HUES48 (cell line): ENCODE data around the gene CFAP45.

Experiments
- H3K27ac ChIP-seq: one replicate; pipeline ENCODE4 v1.7.0; 2013; ENCODE audit warnings: low read depth, low read length, inconsistent platforms
- H3K27me3 ChIP-seq: 2 replicates; pipeline ENCODE4 v1.6.1; 2013; ENCODE audit warnings: mild to moderate bottlenecking, low read length; ENCODE audit not compliant: control insufficient read depth, insufficient read depth
- H3K36me3 ChIP-seq: 2 replicates; pipeline ENCODE4 v1.6.1; 2013; ENCODE audit warnings: low read length; ENCODE audit not compliant: control insufficient read depth, insufficient read depth
- H3K4me1 ChIP-seq: 2 replicates; pipeline ENCODE4 v1.6.1; 2013; ENCODE audit warnings: mild to moderate bottlenecking, low read length; ENCODE audit not compliant: control insufficient read depth, insufficient read depth
- H3K4me3 ChIP-seq: 2 replicates; pipeline ENCODE4 v1.5.1; 2013; ENCODE audit warnings: mild to moderate bottlenecking, low read depth, low read length
- H3K9ac ChIP-seq: 2 replicates; pipeline ENCODE4 v1.6.1; 2013; ENCODE audit warnings: mild to moderate bottlenecking, low read depth, low read length, moderate library complexity
- H3K9me3 ChIP-seq: 2 replicates; pipeline ENCODE4 v1.6.1; 2013; ENCODE audit warnings: low read length; ENCODE audit not compliant: control insufficient read depth, insufficient read depth

The CFAP45 gene

GRCh38 chr1:159928491-159929050 is 28.6 kb upstream of the CFAP45 start:
- Histone ChIP-seq H3K4me1 (peaks cover 10% of the 10 kb centered on the region), H3K27me3 (peaks cover 16% of the 10 kb centered on the region), H3K36me3 (peaks cover 44% of the 10 kb centered on the region), H3K27ac (no peak overlapping the region), H3K9ac (no peak overlapping the region), H3K4me3 (no peak overlapping the region), H3K9me3 (no peaks in the 10 kb centered on the region)

GRCh38 chr1:159927849-159928431 is 28.0 kb upstream of the CFAP45 start:
- H3K36me3 ChIP-seq: peaks cover 42% of the 10 kb centered on the region
- H3K9me3 ChIP-seq: no peaks in the 10 kb centered on the region
- no peak overlapping the region for H3K27ac ChIP-seq
- no peak overlapping the region for H3K4me3 ChIP-seq
- H3K4me1 ChIP-seq: peaks cover 16% of the 10 kb centered on the region
- H3K9ac ChIP-seq: no peak overlapping the region
- peaks cover 18% of the 10 kb centered on the region for H3K27me3 ChIP-seq

DNA sequence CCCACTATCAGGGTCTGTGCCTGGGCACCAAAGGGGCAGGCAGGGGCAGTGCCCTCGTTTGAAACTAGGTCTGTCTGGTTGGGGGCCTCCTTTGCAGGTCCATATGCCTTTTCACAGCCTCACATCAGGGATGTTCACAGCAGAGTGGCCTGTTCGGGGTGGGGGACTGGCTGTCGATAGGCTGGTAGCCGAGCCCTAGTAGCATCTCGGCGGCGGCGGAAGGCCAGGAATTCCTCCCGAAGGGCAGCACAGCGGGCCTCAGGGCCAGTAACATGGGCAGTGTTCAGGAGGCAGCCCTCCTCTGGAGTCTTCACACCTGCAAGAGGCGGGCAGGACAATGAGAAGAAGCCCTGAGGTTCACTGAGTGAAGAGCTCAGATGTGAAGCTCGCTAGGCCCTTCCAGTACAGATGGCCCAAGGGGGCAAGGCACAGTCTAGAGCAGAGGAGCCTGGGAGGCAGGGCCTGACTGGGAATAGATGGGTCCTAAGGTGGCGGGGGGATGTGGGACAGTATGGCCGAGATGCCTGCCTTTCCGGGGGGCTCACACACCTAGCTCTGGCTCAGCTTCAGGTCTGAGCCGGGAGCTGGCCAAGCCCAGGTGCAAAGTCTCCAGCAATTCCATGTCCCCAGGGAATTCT is 27.4 kb upstream of the CFAP45 start:
- Histone ChIP-seq H3K9ac (no peak overlapping the region), H3K9me3 (no peaks in the 10 kb centered on the region), H3K4me3 (no peak overlapping the region), H3K27me3 (peaks cover 18% of the 10 kb centered on the region), H3K36me3 (peaks cover 42% of the 10 kb centered on the region), H3K27ac (no peak overlapping the region), H3K4me1 (peaks cover 20% of the 10 kb centered on the region)

GRCh38 chr1:159925719-159926078 is 25.7 kb upstream of the CFAP45 start:
- Histone ChIP-seq H3K27ac (peak overlapping the region; percentile 63), H3K9me3 (no peaks in the 10 kb centered on the region), H3K4me3 (peak overlapping the region; percentile 66), H3K27me3 (peaks cover 18% of the 10 kb centered on the region), H3K9ac (no peak overlapping the region), H3K4me1 (peaks cover 20% of the 10 kb centered on the region), H3K36me3 (peaks cover 29% of the 10 kb centered on the region)

DNA sequence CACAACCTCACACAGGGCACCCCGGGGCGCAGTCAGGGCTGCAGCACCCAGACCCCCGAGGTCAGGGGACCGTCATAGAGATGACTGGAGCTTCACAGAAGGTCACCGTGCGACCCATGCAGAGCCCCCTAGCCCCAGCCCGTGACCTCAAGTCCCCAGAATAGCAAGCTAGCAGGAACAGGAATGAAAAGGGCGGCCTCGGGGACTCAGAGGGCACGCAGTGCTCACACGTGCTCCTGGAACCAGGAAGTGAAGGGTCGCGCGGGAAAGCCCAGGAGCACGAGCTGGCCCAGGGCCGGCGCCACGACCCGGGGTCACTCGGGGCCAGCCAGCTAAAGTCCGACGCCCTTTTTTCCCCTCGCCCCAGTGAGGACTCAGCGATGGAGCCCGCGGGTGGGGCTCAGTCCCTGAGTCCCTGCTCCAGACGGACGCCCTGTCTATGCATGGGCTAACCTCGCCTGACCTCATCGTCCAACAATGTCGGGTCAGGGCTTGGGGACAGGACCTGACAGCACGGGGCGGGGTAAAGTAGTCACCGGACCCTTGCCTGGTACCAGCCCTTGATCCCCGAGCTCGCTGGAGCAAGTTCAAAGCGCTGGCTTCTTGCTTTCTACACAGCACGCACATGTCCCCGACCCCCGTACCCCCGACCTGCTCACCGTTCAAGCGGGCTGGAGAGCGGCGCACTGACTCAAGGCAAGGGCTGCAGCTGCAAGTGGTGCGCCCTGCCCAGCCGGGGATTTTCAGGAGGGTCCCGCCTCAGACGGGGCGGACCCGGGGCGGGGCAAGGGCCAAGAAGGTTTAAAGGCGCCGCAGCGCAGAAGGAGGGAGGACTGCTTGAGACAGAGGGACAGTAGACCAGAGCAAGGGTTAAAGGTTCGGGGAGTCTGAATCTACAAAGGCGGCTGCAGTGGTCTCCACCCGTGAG is 25.1 kb upstream of the CFAP45 start, which contains the start of gene TAGLN2:
TSS of gene TAGLN2 (minus strand) at position 717 of the 928 bp plus-strand sequence. CDS start 4,998 bp downstream, outside the sequence.
- Histone ChIP-seq H3K4me3 (peak within 1 kb of the TSS; percentile 66), H3K9ac (peak within 1 kb of the TSS; percentile 68), H3K9me3 (no peaks in the 10 kb centered on the region), H3K4me1 (peaks cover 20% of the 10 kb centered on the region), H3K36me3 (peaks cover 30% of the 10 kb centered on the region), H3K27ac (peak within 1 kb of the TSS; percentile 91), H3K27me3 (peaks cover 18% of the 10 kb centered on the region)

DNA sequence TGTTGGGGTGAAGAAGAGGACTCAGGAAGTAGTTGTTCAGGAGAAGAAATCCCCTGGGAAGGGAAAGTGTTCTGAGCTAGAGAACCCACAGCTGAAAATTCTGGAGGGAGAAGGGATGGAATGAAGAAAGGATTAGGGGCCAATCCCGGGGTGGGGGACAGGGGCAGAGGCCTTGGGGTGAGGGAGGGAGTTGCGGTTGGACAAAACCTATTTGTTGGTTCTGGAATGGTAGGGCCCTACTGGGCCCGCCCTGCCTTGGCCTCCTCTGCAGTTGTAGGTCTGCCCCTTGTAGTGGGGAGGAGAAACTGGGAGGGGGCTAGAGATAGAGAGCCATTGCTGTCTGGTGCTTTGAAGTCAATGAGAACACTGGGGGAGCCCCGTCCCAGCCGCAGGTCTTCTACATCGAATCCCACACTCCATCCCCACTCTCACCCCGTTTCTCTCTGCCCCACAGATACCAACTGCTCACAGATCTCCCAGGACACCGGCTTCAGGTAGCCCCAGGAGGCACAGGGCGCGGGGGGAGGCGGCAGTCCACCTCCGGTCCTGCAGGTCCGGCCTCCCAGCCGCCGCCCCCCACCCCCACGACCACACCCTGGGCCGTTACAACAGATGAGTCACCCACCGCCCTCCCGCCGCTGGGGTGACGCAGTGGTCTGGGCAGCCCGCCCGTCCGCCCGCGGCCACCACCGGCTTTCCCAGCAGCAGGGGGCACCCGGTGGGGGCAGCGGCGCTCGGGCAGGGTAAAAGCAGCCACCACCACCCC is 24.2 kb upstream of the CFAP45 start:
- Histone ChIP-seq H3K4me3 (peak overlapping the region; percentile 66), H3K4me1 (peaks cover 20% of the 10 kb centered on the region), H3K27ac (peak overlapping the region; percentile 91), H3K27me3 (peaks cover 18% of the 10 kb centered on the region), H3K9ac (peak overlapping the region; percentile 68), H3K36me3 (peaks cover 38% of the 10 kb centered on the region), H3K9me3 (no peaks in the 10 kb centered on the region)

DNA sequence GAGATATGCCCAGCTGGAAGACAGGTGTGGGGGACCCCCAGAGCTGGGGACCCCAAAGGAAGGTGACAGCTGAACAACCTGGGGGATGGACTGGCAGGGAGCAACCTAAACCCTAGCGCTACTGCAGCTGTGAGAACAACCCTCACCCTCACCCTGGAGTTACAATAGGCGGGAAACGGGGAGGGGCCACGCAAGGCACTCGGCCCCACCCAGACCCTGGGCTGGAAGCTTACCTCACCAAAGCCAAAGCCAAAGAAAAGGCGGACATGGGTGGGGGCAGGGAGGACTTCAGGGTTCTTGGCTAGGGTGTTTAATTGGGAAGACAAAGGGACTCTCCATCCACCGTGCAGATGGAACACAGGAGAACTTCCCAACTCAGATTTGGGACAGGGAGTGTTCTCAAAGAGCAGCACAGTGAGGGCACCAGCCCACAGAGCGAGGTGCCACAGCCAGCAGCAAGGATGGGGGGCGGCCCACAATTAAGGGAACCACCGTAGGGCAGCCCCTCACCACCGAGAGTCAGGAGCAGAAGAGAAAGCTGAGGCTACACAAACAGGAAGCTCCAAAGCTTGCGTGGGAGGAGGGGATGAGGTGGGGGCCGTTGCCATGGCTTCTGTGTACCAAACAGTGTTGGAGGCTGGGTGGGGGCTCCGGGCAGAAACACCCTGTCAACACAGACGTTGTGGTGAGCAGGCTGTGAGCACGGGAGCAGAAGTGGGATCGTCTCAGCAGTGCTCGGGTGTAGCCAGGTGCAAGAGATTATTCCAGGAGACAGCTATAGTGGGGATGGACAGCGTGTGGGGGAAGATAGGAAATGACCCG is 23.4 kb upstream of the CFAP45 start:
- Histone ChIP-seq H3K9ac (peak overlapping the region; percentile 52; the same call in 1 of the 2 replicates), H3K27ac (peak overlapping the region; percentile 91), H3K9me3 (no peaks in the 10 kb centered on the region), H3K36me3 (peaks cover 40% of the 10 kb centered on the region), H3K4me3 (peak overlapping the region; percentile 66), H3K27me3 (peaks cover 18% of the 10 kb centered on the region), H3K4me1 (peaks cover 20% of the 10 kb centered on the region)

DNA sequence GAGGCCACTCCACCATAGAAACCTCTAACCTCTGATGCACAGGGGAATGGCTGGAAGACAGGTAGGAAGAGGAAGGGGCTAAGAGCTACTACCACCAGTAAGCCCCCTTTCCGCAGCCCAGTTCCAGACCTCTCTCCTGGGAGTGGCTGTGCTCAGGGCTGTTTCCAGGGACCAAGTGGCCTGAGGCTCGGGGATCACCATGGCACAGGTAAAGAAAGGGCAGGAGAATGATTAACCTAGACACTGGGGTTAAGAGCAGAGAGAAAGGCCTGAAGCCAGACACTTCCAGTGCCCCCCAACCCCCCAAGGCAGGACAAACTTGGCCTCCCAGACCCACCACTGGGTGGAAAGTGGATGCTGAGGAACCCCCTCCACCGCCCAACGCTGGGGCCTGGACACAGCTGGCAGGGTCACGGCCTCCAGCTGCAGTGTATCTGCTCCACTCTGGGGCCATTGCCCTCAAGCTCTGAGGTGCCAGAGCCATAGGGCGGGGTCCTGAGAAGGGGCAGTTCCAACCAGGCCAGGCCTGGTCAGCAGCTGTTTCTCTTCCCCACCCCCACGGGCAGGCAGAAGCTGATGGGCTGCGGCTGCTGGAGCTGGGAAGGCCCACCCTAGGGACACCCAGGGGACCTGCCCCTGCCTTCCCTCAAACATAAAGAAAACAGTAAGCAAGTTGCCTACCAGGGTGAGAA is 22.7 kb upstream of the CFAP45 start:
- peaks cover 34% of the 10 kb centered on the region for H3K36me3 ChIP-seq

DNA sequence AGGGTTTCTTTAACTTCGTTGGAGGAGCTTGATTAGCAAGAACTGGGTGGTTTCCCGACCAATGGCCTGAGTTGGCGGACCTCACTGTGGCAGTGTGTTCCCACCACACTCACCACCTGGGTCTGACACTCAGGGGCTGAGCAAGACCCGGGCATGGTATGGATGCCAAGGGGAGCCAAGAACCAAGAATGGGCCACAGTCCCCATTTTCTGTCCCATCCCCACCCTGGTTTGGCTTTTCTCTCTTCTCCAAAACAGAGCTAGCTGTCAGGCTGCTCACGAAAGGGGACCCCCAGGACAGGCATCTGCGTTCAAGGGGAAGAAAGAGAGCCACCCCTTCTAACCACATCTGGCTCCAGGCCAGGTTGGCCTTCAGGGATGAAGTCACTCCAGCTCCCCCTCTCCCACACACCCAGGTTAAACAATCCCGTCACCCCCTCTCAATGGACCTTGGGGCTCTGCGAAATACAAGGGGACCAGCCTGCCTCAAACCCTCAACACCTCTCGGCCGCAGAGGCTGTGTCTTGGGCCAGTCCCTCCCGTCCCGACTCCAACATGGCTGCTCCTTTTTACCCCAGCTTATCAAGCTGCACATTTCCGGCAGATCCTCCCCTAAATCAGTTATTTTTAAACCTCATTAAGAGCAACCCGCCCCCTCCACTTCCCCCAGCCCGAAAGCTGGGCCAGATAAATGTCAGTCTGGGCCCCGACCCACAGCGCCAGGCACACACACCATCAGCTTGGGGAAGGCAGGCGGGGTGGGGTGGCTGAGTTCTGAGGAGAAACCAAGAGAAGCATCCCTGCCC is 21.9 kb upstream of the CFAP45 start:
- H3K36me3 ChIP-seq: peaks cover 27% of the 10 kb centered on the region

More for the DNA sequence above, 22.7 kb upstream of the CFAP45 start:
- Histone ChIP-seq H3K27ac (peak overlapping the region; percentile 91), H3K9me3 (no peaks in the 10 kb centered on the region), H3K4me3 (peak overlapping the region; percentile 66; the same call in 1 of the 2 replicates), H3K4me1 (peaks cover 20% of the 10 kb centered on the region), H3K27me3 (peaks cover 18% of the 10 kb centered on the region), H3K9ac (no peak overlapping the region)

More for the DNA sequence above, 21.9 kb upstream of the CFAP45 start:
- H3K4me1 ChIP-seq: peaks cover 20% of the 10 kb centered on the region
- H3K9me3 ChIP-seq: no peaks in the 10 kb centered on the region
- peaks cover 18% of the 10 kb centered on the region for H3K27me3 ChIP-seq
- H3K27ac ChIP-seq: no peak overlapping the region
- H3K4me3 ChIP-seq: no peak overlapping the region
- no peak overlapping the region for H3K9ac ChIP-seq
